Lower leg skin (tissue), 3 donors: ENCODE measurements around the gene REEP1.

ENCODE experiments used
- CTCF ChIP-seq, 3 donors: fragments of 450-650 bp; IDR thresholded peaks; one replicate each; pipeline ENCODE4 v1.5.1; 2016; ENCODE audit warnings: antibody characterized with exemption in 3 of 3, mild to moderate bottlenecking in 3 of 3, moderate library complexity in 2 of 3
- POLR2A ChIP-seq, 2 donors: fragments of 450-650 bp; IDR thresholded peaks; one replicate each; pipeline ENCODE4 v1.6.1; 2016 to 2017; ENCODE audit warnings: antibody characterized with exemption in 2 of 2, mild to moderate bottlenecking in 1 of 2, moderate library complexity in 1 of 2

GRCh38 chr2:86382108-86382507 is 44.7 kb upstream of the REEP1 start:
- TF ChIP-seq CTCF (IDR thresholded peaks at IDR 0.05): no peak
- TF ChIP-seq POLR2A (IDR thresholded peaks at IDR 0.05): no peak
